RPMI7951 (cell line): ENCODE measurements around the gene ITPK1. TPM values are rescaled to one million over a fixed set of nuclear protein-coding genes. Genes with fewer than 3 reads are reported as not detected.
A peak's percentile ranks its signal among the peaks of the same experiment; 100 is the strongest.

Source experiments
- DNase-seq: peaks from one replicate; pipeline ENCODE4 v3.0.0-alpha.2; 2012; ENCODE audit warnings: low read depth
- total RNA-seq: library from RNA; depleted of rRNA; stranded (reverse); fragments of >200 nt; shearing (Covaris generic); gene quantifications from 2 replicates; pipeline ENCODE4 v1.2.3, GENCODE V29; 2014

Gene ITPK1
- total RNA-seq, 1 experiment from 2014 or later, result 7.7 TPM

- no peak for DNase-seq
Observed at GRCh38 chr14:92970271-92970670, 145.5 kb downstream of the ITPK1 start.

- no peak for DNase-seq
Observed at GRCh38 chr14:92969871-92970270, 145.9 kb downstream of the ITPK1 start.

DNA sequence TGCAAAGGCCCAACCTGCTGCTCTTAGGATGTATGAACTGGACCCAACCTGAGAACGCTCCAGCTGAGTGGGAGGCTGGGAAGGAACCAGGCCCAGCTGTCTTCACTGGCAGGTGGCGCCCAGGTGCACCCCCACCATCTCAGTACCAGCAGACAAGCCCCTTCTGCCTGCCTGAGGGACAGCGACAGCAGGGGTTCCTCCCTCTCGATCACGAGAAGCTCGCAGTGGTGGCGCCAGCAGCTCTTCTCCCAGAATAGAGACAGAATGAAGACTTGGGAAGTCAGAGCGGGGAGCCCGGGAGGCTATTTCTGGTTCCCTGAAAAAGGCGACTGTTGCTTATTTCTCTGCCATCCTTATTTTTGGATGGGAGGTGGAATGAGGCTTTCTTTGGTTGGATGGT is 146.3 kb downstream of the ITPK1 start:
- no peak for DNase-seq

DNA sequence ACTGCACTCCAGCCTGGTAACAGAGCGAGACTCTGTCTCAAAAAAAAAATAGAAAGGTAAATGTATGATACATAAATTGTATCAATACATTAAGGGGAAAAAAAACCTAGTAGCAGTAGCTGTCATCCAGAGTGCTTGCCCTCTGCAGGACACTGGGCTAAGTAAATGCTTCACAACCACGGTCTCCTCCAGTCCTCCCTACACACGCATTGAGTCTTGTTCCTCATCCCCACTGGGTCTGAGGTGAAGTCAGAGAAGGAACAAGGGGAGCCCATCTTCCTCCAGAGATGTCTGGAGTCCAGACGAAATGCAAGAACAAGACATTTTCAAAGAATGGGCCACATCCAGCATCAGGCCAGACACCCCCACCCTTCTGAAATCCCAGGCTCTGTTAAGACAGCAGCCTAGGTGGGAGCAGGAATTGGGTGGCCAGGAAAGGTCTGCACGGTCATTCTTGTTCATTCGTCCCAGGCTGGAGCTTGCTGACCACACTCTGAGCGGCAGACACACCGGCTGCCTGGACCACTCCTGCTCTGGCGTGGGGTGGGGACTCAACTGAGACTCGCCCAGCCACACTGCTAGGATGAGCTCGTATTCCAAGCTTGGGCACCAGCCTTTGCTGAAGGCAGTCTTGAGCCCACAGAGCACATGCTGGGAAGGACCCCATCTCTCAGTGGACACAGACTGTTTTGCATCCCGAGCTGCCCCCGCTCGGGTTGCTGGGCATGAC is 147.3 kb downstream of the ITPK1 start:
- DNase-seq, result no peak

GRCh38 chr14:92967346-92967926 is 148.3 kb downstream of the ITPK1 start:
- DNase-seq, result no peak

GRCh38 chr14:92965281-92965680 is 150.4 kb downstream of the ITPK1 start:
- no peak for DNase-seq

DNA sequence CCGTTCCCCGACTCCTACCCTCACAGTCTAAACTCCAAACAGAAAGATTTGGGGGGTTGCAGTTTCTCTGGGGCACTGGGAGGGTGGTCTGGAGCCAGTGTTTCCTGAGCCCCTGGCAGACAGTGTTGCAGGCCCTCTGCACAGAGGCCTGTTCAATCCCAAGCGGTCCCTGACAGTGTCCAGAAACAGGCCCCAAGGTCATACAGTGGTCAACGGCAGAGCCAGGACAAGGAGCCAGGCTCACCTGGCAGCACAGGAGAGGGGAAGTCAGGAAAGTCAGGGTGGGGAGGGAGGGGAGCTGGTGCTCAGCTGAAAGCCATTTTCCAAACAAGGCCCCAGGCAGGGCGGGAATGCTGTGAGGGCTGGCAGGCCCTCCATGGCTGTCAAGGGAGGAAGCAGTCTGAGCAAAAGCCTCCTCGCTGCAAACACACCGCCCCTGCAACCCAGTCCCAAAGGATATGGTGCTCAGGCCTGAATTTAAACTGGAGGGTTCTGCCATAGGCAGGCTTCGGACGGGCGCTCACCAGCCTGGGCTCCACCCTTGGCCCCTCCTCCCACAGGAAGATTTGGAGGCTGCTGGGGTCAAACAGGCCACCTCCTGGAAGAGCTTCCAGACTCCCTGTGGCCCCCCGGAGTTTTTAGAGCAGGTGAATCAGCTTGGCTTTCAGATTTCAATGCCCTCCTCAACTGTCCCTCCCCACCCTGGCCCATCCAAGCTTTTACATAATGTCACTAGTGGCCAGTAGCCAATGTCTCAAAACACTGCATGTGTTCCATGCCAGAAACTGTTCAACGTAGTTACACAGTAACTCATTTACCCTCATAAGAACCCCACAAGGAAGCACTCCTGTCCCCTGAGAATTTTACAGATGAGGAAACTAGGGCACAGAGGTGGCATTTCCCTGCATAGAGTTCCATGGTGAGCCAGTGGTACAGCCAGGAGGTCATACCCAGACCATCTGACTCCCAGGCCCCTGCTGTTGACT is 151.3 kb downstream of the ITPK1 start:
- no peak for DNase-seq

- DNase-seq, result no peak
Observed at GRCh38 chr14:92963301-92964123, 152.2 kb downstream of the ITPK1 start.

DNA sequence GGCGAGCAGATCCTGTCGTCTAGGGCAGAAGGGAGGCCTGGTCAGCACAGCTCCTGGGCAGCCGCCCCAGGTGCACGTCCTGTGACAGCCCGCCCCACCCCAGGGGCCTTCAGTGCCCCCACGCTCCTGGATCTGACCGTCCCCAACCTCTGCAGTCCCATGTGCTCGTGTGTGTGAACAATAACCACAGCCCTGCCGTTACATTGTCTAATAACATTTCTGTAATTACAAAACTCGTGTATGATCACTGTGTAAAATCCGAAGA is 153.0 kb downstream of the ITPK1 start:
- no peak for DNase-seq

DNA sequence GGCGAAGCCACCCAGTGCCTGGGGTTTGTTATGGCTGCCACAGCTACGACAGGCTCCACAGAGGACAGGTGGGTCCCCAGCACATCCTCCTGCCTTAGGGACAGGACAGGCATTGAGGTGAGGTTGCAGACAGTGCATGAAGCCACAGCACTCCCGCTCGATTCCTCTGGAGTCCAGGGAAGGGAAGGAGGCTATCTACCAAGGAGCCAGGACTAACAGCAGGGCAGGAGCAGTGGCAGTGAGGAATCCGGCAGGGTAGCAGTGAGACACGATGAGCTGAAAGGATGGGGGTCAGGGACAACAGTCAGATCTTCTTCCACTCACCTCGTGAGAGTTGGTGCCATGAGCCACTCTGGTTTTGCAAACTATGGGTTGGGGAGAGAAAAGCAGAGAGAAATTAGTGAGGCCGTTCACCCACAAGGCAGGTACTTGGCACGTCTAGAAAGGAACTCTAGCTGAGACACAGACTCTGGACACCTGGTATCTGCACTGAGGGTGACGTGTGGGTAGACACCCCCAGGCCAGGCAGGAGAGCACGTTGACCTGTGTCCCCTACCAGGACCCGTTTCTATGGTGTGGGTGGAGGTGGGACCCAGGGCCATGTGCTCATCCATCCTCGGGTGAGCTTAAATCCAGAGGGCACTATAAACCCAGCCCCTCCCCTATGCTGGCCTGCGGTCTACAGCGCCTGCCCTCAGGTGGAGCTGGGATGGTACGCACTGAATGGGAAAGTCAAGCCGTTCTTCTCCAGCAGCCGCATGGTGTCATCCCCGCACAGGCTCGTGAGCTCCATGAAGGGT is 153.5 kb downstream of the ITPK1 start:
- DNase-seq, result no peak

DNA sequence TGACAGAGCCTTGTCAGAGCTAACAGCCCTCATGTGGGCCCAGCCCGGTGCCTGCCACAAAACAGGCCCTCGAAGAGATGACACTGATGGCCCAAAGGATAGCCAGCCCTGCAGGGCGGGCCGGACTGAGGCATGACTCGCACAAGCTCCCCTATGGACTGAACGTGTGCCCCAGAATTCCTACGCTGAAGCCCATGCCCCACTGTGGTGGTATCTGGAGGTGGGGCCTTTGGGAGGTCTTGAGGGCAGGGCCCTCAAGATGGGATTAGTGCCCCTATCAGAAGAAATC is 154.2 kb downstream of the ITPK1 start:
- DNase-seq, result no peak

- peak; percentile 20 for DNase-seq
Observed at GRCh38 chr14:92960706-92961566, 154.8 kb downstream of the ITPK1 start.

- DNase-seq, result no peak
Observed at GRCh38 chr14:92959761-92960680, 155.7 kb downstream of the ITPK1 start.

DNA sequence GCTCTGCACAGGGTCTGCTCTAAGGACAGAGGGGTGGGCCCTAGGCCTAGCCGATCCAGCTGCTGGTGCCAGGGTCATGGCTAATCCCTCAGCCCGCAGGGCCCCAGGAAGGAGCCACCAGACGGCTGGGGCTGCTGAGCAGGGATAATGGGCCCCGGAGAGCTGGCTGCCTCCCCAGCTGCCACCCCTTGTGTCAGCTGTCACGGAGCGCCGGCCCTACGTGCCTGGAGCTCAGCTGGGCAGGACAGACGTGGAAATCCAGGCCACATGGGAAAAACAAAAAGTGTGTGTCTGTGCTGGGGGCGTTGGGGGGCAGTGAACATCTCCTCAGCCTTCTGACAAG is 156.6 kb downstream of the ITPK1 start:
- DNase-seq, result no peak

- no peak for DNase-seq
Observed at GRCh38 chr14:92958373-92959188, 157.1 kb downstream of the ITPK1 start.

GRCh38 chr14:92956961-92957360 is 158.8 kb downstream of the ITPK1 start:
- no peak for DNase-seq

DNA sequence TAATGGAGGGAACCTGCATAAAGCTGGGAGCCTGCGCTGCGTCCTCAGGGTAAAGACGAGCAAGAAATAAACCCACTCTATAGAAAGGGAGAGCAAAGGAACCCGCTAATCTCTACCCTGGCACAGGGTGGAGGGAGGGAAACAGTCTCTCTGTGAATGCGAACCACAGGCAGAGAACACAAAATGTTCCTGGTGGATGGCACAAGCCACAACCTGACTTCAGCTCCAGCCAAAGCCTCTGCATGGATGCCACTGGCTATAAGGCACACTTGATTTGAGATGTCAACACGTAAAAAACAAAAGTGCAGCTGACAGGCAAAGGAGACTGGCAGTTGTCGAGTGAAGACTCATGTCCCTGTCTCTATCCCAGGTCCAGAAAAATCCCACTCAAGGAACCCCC is 160.3 kb downstream of the ITPK1 start:
- no peak for DNase-seq

DNA sequence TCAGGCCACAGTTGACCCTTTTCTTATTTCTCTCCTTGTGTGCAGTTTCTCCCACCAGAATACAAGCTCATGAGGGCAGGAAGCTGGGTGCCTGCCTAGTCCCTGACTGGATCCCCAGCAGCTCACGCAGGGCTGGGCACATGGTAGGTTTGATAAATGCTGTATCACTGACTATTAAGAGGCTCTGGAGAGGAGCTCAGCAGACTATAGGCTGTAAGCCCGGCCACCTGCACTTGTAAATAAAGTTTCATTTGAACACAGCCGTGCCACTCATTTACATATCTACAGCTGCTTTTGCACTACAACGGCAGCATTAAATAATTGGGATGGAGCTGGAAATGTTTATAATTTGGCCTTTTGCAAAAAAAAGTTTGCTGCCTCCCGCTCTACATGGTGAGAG is 160.8 kb downstream of the ITPK1 start:
- DNase-seq, result no peak

- DNase-seq, result no peak
Observed at GRCh38 chr14:92953526-92953925, 162.2 kb downstream of the ITPK1 start.
